OCI-LY1 (cell line): ENCODE measurements around the gene USP24.

Experiments used
- H2AFZ ChIP-seq: fragments of 200-600 bp; sonication (generic), shearing (Covaris generic); 2 replicates; pipeline ENCODE4 v1.6.0; 2014; ENCODE audit warnings: antibody characterized with exemption, mild to moderate bottlenecking, low read length
- H3F3A ChIP-seq: fragments of 200-600 bp; sonication (generic), shearing (Covaris generic); 2 replicates; pipeline ENCODE4 v1.6.0; 2014; ENCODE audit warnings: mild to moderate bottlenecking, antibody characterized with exemption, low read length, moderate library complexity; ENCODE audit not compliant: insufficient read depth
- H3K27ac ChIP-seq: fragments of 200-600 bp; sonication (generic); 2 replicates; pipeline ENCODE4 v1.5.1; 2014; ENCODE audit warnings: low read length, mixed run types, mild to moderate bottlenecking, low read depth; ENCODE audit not compliant: poor library complexity, severe bottlenecking
- H3K27me3 ChIP-seq: fragments of 200-600 bp; sonication (generic); 2 replicates; pipeline ENCODE4 v1.6.0; 2014; ENCODE audit warnings: antibody characterized with exemption, mild to moderate bottlenecking, low read length, moderate library complexity; ENCODE audit not compliant: insufficient read depth
- H3K36me3 ChIP-seq: fragments of 200-600 bp; sonication (generic); 2 replicates; pipeline ENCODE4 v1.6.1; 2014; ENCODE audit warnings: mild to moderate bottlenecking, antibody characterized with exemption, low read length, moderate library complexity, mixed read lengths; ENCODE audit not compliant: insufficient read depth
- H3K4me1 ChIP-seq: fragments of 200-600 bp; sonication (generic); 2 replicates; pipeline ENCODE4 v1.5.1; 2014; ENCODE audit warnings: mild to moderate bottlenecking, low read length, moderate library complexity; ENCODE audit not compliant: insufficient read depth, severe bottlenecking
- H3K4me2 ChIP-seq: fragments of 200-600 bp; sonication (generic), shearing (Covaris generic); 2 replicates; pipeline ENCODE4 v1.6.1; 2014; ENCODE audit warnings: low read length
- H3K4me3 ChIP-seq: fragments of 200-600 bp; sonication (generic); 2 replicates; pipeline ENCODE4 v1.5.1; 2014; ENCODE audit warnings: low read length, low read depth, mild to moderate bottlenecking, mixed read lengths; ENCODE audit not compliant: poor library complexity, severe bottlenecking
- H3K79me2 ChIP-seq: fragments of 200-600 bp; shearing (Covaris generic); 2 replicates; pipeline ENCODE4 v1.6.1; 2016; ENCODE audit warnings: mixed run types, low read length, mixed read lengths; ENCODE audit not compliant: insufficient read depth
- H3K9ac ChIP-seq: fragments of 200-600 bp; sonication (generic), shearing (Covaris generic); 2 replicates; pipeline ENCODE4 v1.6.1; 2014; ENCODE audit warnings: mild to moderate bottlenecking, low read length, mixed read lengths
- H3K9me2 ChIP-seq: fragments of 200-600 bp; sonication (generic), shearing (Covaris generic); 2 replicates; pipeline ENCODE4 v1.6.1; 2014; ENCODE audit warnings: low read depth, mild to moderate bottlenecking, low read length, mixed read lengths
- H3K9me3 ChIP-seq: fragments of 200-600 bp; shearing (Covaris generic); 2 replicates; pipeline ENCODE4 v1.6.1; 2014; ENCODE audit warnings: low read length, mixed read lengths
- H4K20me1 ChIP-seq: fragments of 200-600 bp; sonication (generic), shearing (Covaris generic); 2 replicates; pipeline ENCODE4 v1.6.0; 2016; ENCODE audit warnings: mild to moderate bottlenecking, low read length; ENCODE audit not compliant: insufficient read depth
- EZH2 ChIP-seq: fragments of 200-600 bp; sonication (generic), shearing (Covaris generic); IDR thresholded peaks from 2 replicates; pipeline ENCODE4 v1.8.0; 2017; ENCODE audit warnings: borderline replicate concordance, mixed run types, mild to moderate bottlenecking, antibody characterized with exemption, low read length, moderate library complexity, mixed read lengths
- TF ChIP-seq, protein P1 (sequence below): fragments of 200-600 bp; sonication (generic), shearing (Covaris generic); IDR thresholded peaks from 2 replicates; pipeline ENCODE4 v1.5.1; 2017; ENCODE audit warnings: mild to moderate bottlenecking, antibody characterized with exemption, low read length, moderate library complexity, mixed read lengths

Gene USP24

DNA sequence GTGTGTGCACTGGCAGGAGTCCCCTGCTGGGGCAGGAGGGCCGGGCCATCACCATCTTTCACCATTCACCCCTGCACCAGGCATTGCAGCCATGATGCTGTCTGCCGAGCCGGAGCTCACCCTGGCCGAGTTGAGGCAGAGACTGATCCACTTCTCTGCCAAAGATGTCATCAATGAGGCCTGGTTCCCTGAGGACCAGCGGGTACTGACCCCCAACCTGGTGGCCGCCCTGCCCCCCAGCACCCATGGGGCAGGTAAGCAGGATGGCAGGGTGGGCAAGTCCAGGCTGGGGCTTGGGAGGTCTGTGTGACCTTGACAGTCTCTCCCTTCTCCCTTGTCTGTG is 157.2 kb downstream of the USP24 start:
- Histone ChIP-seq H3K79me2 (no peaks in the 10 kb centered on the region), H4K20me1 (no peaks in the 10 kb centered on the region), H3K4me3 (no peak overlapping the region), H3F3A (no peaks in the 10 kb centered on the region), H3K36me3 (no peaks in the 10 kb centered on the region), H3K9me2 (no peaks in the 10 kb centered on the region), H3K4me1 (no peaks in the 10 kb centered on the region), H3K4me2 (no peak overlapping the region), H3K9ac (no peak overlapping the region), H3K27ac (no peak overlapping the region), H2AFZ (no peak overlapping the region), H3K9me3 (no peaks in the 10 kb centered on the region), H3K27me3 (no peaks in the 10 kb centered on the region)
- TF ChIP-seq, protein P1, sequence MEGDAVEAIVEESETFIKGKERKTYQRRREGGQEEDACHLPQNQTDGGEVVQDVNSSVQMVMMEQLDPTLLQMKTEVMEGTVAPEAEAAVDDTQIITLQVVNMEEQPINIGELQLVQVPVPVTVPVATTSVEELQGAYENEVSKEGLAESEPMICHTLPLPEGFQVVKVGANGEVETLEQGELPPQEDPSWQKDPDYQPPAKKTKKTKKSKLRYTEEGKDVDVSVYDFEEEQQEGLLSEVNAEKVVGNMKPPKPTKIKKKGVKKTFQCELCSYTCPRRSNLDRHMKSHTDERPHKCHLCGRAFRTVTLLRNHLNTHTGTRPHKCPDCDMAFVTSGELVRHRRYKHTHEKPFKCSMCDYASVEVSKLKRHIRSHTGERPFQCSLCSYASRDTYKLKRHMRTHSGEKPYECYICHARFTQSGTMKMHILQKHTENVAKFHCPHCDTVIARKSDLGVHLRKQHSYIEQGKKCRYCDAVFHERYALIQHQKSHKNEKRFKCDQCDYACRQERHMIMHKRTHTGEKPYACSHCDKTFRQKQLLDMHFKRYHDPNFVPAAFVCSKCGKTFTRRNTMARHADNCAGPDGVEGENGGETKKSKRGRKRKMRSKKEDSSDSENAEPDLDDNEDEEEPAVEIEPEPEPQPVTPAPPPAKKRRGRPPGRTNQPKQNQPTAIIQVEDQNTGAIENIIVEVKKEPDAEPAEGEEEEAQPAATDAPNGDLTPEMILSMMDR = no peak
- TF ChIP-seq EZH2 = no peak

DNA sequence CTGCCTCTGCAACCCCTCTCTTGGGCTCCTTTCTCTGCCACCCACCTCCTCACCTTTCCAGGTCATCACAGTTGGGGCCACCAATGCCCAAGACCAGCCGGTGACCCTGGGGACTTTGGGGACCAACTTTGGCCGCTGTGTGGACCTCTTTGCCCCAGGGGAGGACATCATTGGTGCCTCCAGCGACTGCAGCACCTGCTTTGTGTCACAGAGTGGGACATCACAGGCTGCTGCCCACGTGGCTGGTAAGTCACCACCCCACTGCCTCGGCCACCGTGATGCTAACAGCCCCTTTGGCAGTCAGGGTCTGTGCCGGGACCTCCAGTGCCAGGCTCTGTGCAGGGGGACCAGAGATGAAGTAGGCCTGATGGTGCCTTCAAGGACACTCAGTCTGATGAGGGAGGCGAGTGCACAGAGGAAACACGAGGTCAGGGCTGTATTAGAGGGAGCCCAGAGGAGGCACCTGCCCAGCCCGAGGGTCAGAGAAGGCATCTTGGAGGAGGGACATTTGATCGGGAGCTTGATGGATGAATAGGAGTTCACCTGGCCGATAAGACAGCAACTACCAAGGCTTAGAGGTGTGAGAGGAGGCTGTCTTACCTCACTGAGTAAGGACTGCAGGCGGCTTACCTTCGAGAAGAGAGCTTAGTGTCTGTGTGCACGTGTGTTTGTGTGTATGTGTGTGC is 157.8 kb downstream of the USP24 start:
- no peak overlapping the region for H3K4me3 ChIP-seq
- H3K27ac ChIP-seq = no peak overlapping the region
- no peaks in the 10 kb centered on the region for H3K27me3 ChIP-seq
- no peak overlapping the region for H2AFZ ChIP-seq
- no peaks in the 10 kb centered on the region for H3F3A ChIP-seq
- H3K9me2 ChIP-seq = no peaks in the 10 kb centered on the region
- TF ChIP-seq, protein P1 = no peak
- no peak for TF ChIP-seq EZH2
- no peaks in the 10 kb centered on the region for H4K20me1 ChIP-seq
- H3K4me1 ChIP-seq = no peaks in the 10 kb centered on the region
- no peaks in the 10 kb centered on the region for H3K9me3 ChIP-seq
- no peak overlapping the region for H3K9ac ChIP-seq
- no peaks in the 10 kb centered on the region for H3K36me3 ChIP-seq
- H3K4me2 ChIP-seq = no peak overlapping the region
- no peaks in the 10 kb centered on the region for H3K79me2 ChIP-seq

DNA sequence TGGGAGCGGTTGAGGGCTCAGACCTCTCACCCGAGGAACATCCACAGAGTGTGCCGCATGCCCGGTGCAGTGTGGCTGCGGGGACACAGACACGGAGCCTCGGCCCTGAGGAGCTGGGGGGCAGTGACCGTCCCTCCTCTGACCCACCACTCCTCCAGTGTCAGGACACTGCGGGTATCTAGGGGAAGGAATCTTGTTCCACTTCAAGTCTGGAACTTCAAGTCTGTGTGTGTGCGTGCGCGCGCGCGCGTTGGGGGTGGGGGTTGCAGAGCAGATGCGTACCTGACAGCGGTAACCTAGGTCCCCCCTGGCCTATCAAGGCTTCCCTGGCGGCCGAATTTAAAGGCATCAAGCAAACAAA is 158.6 kb downstream of the USP24 start:
- H3K9me3 ChIP-seq = no peaks in the 10 kb centered on the region
- H3F3A ChIP-seq = no peaks in the 10 kb centered on the region
- TF ChIP-seq EZH2 = no peak
- TF ChIP-seq, protein P1 = no peak
- H3K9ac ChIP-seq = no peak overlapping the region
- no peaks in the 10 kb centered on the region for H3K79me2 ChIP-seq
- H4K20me1 ChIP-seq = no peaks in the 10 kb centered on the region
- H3K36me3 ChIP-seq = no peaks in the 10 kb centered on the region
- H3K27ac ChIP-seq = no peak overlapping the region
- no peak overlapping the region for H3K4me3 ChIP-seq
- H3K27me3 ChIP-seq = no peaks in the 10 kb centered on the region
- no peak overlapping the region for H2AFZ ChIP-seq
- no peak overlapping the region for H3K4me2 ChIP-seq
- no peaks in the 10 kb centered on the region for H3K9me2 ChIP-seq
- H3K4me1 ChIP-seq = no peaks in the 10 kb centered on the region
